Suprapubic skin (tissue), 3 donors: ENCODE measurements around the gene ETV1.

Experiments used
- CTCF ChIP-seq, 2 donors: fragments of 200-600 bp in 1 of 2; fragments of 450-650 bp in 1 of 2; sonication (generic) in 1 of 2; IDR thresholded peaks; one replicate each; pipeline ENCODE4 v1.5.1; 2016 to 2019; ENCODE audit warnings: antibody characterized with exemption in 2 of 2, mild to moderate bottlenecking in 1 of 2, moderate library complexity in 1 of 2
- POLR2A ChIP-seq, 2 donors: fragments of 450-650 bp; IDR thresholded peaks; one replicate each; pipeline ENCODE4 v1.6.1; 2017; ENCODE audit warnings: antibody characterized with exemption in 2 of 2, mild to moderate bottlenecking in 2 of 2, moderate library complexity in 2 of 2

- TF ChIP-seq POLR2A (IDR thresholded peaks at IDR 0.05) (no peak), CTCF (IDR thresholded peaks at IDR 0.05) (no peak)
These were observed 31.0 kb upstream of the ETV1 start for GRCh38 chr7:14020339-14020900.
